Superior temporal gyrus (tissue), 1 donor: ENCODE measurements around the gene HMOX2.

Experiments used
- DNase-seq: peaks from one replicate; pipeline ENCODE4 v3.0.0-alpha.2; 2016; ENCODE audit errors: extremely low spot score

HMOX2 gene

DNA sequence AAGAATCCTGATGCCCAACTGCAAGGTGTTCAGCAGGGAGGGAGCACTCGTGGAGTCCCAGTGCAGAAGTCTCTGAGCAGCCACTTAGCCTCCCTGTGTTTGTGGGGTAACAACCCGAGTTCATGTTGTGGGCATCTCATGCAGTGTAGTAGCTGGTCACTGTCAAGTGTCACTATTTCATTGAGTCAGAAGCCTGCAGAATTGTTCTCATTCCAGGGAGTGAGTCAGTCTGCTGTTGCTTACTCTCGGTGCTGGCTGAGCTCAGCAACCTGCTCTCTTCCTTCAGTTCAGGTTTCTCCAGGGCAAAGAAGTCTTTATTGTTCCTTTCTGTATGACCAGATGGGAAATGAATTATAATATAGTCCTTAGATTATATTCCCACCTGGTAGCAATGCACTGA is 24.1 kb downstream of the HMOX2 start:
- DNase-seq, result no peak

GRCh38 chr16:4501071-4501478 is 24.9 kb downstream of the HMOX2 start:
- DNase-seq, result peak; percentile 82

DNA sequence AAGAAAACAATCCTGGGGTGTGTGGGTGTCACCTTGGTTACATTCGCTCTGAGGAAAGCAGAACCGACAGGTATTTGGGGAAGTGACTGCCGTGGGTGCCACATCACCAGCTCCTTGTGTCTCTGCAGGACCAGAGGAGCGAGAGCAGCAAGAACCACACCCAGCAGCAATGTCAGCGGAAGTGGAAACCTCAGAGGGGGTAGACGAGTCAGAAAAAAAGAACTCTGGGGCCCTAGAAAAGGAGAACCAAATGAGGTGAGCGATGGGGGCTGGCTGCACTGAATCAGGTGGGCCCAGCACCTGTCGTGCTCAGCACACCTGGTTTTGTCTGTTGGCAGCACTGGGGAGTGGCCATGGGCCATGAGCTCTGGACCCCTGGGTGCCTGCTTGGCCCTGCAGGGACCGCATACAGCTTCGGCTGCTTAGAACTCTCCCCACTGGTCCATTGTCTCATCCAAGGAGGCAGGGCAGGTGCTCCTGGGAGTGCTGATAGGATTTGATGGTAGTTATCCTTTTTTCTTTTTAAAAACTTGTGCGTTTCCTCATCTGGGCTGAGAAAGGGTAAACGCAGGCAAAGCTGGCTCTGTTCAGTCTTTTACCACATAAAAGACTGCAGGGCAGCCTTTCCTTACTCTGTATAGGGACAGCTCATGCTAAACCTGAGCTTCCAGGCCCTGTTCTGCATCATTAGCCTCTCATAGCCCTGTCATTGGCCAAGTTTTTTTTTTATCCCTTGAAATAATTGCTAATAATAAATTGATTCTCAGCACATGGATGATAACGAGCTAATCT is 29.4 kb downstream of the HMOX2 start:
- no peak for DNase-seq

- DNase-seq, result peak; percentile 97
Observed at GRCh38 chr16:4506450-4506849, 30.3 kb downstream of the HMOX2 start.

DNA sequence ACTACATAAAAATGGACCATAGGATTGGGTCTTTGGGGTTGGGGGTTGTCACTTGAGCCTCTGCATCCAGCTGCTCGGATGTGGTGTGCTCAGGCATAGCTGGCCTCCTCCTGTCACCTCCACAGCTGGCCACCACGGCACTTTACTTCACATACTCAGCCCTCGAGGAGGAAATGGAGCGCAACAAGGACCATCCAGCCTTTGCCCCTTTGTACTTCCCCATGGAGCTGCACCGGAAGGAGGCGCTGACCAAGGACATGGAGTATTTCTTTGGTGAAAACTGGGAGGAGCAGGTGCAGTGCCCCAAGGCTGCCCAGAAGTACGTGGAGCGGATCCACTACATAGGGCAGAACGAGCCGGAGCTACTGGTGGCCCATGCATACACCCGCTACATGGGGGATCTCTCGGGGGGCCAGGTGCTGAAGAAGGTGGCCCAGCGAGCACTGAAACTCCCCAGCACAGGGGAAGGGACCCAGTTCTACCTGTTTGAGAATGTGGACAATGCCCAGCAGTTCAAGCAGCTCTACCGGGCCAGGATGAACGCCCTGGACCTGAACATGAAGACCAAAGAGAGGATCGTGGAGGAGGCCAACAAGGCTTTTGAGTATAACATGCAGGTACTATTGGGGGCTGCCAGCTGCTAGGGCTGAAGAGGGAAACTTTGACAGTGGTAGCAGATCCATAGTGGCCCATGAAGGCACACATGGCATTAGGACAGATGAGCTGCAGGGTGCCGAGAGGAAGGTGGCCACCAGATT is 31.6 kb downstream of the HMOX2 start:
- DNase-seq, result no peak

- DNase-seq, result no peak
Observed at GRCh38 chr16:4508806-4509205, 32.6 kb downstream of the HMOX2 start.

DNA sequence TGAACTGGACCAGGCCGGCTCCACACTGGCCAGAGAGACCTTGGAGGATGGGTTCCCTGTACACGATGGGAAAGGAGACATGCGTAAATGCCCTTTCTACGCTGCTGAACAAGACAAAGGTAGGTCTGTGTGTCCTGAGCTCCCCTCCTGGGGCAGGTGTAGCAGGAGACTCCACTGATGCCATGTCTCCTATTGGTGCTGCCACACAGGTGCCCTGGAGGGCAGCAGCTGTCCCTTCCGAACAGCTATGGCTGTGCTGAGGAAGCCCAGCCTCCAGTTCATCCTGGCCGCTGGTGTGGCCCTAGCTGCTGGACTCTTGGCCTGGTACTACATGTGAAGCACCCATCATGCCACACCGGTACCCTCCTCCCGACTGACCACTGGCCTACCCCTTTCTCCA is 33.2 kb downstream of the HMOX2 start:
- no peak for DNase-seq

DNA sequence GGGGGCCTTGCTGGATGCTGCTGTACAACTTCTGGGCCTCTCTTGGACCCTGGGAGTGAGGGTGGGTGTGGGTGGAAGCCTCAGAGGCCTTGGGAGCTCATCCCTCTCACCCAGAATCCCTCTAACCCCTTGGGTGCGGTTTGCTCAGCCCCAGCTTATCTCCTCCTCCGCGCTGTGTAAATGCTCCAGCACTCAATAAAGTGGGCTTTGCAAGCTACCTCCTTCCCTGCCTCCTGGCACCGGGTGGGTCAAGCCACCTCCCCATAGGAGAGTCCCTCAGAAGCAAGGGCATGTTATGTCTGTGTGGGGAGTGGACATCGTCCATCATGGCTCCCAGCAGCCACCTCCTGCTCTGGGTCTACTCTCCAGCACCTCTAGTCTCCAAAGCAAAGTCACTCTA is 33.9 kb downstream of the HMOX2 start:
- DNase-seq, result no peak

DNA sequence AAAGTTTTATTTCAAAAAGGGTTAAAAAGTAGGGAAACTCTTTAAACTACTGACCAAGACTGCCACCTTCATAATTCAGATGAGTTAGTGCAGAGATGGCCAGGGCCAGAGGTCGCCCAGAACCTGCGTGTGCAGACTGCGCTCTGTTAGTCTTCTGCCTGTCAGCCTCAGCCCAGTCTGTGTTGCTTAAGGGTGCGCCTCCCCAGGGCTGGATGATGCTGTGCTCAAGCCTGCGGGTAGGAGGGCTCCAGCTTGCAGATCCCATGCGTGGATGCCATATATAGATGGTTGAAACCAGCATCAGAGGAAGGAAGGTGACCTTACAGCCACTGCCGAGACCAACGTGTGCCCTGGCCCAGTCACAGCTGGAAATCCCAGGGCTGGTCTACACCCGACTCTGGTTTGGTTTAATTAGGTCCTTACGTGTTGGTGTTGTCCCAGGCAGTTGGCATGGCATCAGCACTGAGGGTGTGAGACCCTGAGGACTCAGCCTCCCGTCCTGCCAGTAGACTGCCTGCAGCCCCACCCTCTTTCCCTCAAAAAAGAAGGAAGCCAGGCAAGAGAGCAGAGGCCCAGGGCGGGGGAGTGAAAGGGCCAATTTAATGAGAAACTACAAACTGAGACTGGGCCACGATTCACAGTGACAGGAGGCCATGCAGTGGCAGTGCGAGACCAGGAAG is 34.7 kb downstream of the HMOX2 start:
- DNase-seq, result no peak

DNA sequence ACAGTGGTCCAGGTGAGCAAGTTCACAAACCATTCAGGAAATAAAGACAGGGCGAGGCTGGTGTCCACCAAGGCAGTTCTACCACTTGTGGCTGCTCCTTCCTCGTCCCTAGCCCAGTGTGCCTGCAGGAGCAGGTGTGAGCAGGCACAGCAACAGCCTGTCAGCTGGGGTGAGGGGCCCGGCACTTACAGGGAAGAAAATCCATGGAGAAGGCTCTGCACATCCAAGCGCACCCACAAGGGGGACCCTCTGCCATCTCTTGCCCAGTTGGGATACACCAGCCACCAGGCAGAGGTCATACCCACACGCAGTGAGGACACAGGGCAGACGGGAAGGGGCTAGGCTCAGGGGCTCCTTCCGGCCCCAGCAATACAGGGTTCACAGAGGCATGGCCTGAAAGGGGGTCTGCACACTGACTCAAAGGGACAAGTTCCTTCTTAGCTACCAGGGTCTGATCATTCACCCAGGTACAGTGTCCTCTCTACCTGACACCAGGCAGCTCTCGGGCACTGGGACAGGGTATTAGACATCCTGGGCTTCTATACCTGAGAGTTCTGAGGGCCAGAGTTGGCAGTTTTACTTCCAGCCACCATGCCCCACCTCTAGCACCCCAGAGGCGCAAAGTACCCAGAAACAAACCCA is 35.4 kb downstream of the HMOX2 start:
- DNase-seq, result peak; percentile 77

DNA sequence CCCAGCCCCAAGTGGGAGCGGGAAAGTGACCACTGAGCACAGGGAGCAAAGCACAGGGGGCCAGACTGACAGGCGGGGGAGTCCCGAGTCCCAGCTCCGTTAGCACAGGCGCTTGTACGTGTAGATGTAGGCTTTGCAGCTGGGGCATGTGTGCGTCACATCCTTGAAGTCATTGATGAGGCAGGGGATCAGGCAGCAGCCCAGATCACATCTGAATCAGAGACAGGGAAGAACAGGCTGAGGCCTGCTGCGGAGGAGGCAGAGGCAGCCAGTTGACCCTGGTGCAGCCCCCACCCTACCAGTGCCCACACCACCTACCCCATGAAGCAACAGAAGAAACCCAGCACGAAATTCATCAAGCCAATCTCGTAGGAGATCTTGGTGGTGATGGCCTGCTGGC is 36.3 kb downstream of the HMOX2 start:
- no peak for DNase-seq

- no peak for DNase-seq
Observed at GRCh38 chr16:4513086-4513860, 37.1 kb downstream of the HMOX2 start.

DNA sequence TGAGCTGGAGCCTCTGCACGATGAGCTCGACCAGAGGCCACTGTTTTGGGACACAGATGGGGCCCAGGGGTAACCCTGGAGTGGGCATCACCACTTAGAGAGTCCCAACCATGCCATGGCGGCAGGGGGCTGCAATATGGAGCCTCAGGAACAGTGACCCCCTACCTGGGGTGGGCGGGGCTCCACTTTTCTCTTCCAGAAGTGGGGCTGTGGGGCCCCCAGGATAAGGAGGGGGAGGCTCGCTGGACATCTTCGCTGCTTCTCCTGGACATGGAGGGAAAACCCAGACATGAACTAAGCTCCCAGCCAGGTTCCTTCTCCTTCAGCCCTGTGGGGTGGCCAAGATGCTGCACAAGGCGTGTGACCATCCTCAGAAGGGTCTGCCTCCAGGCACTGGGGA is 37.7 kb downstream of the HMOX2 start:
- DNase-seq, result no peak

DNA sequence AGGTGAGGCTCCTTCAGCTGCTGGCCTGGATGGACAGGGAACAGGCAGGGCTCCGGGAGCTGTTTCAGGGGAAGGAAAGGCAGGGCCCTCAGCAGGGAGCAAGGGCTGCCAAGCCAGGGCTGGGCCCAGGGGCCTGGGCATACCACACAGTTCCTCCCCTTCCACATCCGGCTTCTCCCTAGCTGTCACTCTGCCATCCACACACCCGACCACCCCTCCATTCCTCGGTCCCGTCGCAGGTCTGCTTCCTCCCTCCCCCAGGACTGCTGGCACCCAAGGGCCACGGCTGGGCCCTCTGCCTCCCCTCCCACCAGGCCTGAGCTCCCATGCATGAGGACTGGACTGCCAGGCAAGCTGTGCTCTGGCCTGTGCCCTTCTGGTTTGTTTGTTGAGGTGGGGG is 38.4 kb downstream of the HMOX2 start:
- DNase-seq, result no peak

DNA sequence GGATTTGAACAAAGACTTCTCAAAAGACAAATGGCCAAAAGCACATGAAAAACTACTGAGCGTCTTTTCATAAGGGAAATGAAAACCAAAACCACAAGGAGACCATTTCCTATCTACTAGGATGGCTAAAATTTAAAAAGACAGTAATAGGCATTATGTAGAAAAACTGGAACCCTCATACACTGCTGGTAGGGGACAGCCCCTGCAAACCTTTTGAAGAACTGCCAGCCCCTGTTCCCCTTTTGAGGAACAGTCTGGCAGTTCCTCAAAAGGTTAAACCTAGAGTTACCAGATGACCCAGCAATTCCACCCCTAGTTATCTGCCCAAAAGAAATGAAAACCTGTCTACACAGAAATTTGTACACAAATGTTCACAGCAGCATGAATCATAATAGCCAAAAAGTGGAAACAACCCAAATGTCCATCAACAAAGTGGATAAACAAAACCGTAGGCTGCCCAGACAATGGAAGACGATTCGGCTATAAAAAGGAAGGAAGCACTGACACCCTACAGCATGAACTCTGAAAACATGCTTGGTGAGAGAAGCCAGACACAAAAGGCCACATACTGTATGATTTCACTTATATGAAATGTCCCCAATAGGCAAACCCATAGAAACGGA is 39.5 kb downstream of the HMOX2 start:
- no peak for DNase-seq

DNA sequence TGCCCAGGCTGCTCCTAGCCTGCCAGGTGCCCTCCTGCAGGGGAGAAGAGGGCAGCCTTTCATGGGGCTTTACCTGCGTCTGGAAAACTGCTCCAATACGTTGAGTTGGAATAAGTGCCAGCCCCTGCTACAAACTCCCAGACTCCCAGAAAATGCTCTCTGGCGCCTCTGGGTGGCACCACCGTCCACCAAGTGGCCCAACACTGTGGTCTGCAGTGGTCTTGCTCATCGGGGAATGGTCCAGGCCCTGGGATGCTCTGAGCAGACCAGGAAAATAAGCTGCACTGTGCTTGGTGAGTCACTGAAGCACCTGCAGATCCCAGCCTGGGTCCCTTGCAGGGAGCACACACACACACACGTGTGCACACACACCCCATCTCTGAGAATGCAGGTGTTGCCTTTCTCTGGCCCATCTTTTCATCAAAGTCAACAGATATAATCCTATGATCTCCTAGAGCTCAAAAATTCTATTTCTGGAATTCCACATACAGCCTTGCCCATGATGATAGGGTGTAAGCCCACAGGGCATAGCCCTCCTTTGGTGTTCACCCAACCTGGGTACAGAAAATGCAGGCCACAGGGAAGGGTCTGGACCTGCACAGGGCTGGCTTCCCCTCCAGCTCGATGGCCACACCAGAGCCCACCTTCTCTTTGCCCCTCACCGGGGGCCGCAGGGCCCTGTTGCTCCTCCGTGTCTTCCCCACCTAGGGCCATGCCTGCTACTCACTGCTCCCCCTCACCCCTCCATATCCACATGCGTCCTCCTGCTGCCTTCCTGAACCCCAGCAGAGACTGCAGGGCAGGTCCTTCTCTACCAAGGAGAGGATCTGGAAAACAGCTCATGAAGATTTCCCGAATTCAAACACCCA is 41.8 kb downstream of the HMOX2 start:
- DNase-seq, result peak; percentile 71

DNA sequence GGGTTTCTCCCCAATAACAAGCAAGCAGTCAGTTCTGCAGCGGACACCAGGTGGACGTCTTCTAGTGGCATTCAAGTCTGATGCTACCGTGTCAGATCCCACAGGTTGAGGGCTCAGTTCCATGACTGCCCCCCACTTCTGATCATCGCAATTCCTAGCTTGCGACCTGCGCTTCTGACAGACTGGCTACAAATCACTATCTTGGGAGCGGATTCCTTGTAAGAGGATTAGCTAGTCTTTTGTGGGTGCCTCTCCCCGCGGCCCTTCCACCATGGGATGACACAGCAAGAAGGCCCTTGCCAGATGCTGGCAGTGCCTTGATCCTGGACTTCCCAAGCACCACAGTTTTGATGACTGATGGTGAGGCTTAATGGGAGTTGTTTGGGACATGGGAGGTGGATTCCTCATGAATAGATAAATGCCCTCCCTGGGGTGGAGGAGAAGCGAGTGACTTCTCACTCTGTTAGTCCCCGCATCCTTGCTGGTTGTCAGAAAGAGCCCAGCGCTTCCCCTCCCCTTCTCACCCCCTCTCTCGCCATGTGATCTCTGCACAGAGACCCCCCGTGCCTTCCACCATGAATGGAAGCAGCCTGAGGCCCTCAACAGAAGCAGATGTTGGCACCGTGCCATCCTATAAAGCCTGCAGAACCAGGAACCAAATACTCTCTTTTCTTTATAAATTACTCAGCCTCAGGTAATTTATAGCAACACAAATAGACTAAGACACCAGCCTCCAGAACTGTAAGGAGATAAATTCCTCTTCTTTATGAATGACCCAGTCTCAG is 43.3 kb downstream of the HMOX2 start:
- no peak for DNase-seq

DNA sequence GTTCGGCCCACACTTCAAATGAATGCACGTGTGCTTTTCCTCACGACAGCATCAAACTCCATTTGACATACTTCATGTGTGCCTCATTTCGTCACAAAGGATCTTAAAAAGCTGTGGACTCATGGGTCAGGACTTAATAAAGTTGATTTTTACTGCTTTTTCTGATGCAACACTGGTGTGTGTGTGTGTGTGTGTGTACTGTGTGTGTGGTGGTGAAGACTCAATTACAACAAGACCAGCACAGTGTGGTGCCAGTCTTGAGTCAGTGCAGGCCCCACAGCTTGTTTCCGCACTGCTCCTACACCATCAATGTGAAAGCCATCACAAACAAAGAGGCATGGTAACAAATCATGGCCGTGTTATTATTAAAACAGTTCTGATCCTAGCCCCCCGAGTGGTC is 44.7 kb downstream of the HMOX2 start:
- no peak for DNase-seq

GRCh38 chr16:4522051-4522581 is 45.9 kb downstream of the HMOX2 start:
- peak; percentile 79 for DNase-seq
